Lung microvascular endothelial cell (primary cell): ENCODE measurements around the gene GATAD2A. TPM values are rescaled to one million over a fixed set of nuclear protein-coding genes. Genes with fewer than 3 reads are reported as not detected.
"Not testable (repeated sequence)": the region's sequence is repeated elsewhere in the genome, so short reads cannot be mapped to it uniquely, and the experiment has no call there.

Experiments
- DNase-seq, 2 donors: peaks; one replicate each; pipeline versions ENCODE4 v3.0.0 to v3.0.0-alpha.2; 2010; ENCODE audit warnings: low read depth in 2 of 2
- total RNA-seq: library from RNA; depleted of rRNA; stranded (reverse); fragments of >200 nt; gene quantifications from 2 replicates; pipeline ENCODE4 v1.2.1, GENCODE V29; 2014

Gene GATAD2A
- total RNA-seq, 1 donor from 2014 or later: 37.5 TPM

DNA sequence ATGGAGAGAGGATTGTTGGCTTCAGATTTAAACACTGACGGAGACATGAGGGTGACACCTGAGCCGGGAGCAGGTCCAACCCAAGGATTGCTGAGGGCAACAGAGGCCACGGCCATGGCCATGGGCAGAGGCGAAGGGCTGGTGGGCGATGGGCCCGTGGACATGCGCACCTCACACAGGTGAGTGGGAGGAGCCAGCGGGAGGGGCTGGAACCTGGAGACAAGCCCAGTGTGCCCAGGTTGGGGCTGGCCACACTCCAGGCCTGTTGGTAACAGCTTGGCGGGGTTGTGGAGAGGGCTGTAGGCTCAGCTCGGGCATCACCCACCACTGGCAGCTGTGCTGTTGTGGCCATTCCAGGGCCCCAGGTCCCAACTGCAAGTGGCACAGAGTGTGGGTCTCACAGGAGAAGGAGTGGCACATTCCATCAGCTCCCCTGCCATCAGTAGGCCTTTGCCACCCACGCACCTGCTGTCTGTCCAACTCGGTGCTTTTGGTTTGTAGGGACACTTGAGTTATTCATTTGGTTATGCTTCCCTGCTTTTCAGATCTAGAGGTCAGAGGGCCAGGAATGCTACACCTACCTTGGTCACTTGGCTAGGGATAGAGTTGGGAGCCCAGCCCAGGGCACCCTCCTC is 60.1 kb downstream of the GATAD2A start:
- no peak for DNase-seq

DNA sequence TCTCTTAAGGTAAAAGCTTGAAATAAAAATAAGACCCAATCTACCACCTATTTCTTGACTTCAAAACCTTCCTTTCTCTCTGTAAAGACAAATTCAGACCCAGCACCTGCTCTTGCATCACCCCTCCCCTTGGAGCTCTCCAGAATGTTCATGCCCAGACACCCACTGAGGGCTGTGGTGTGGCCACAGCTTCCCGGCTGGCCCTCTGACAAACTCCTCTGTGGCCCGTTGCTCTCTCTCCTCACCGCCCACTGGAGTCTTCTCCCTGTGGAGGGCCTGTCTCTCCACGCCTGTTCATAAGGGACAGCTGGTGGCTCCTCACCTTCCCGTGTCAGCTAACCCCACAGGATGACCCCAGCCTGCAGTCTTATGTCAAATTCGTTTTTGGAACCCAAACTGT is 60.7 kb downstream of the GATAD2A start:
- no peak for DNase-seq

GRCh38 chr19:19468424-19469050 is 63.1 kb downstream of the GATAD2A start:
- DNase-seq: no peak

DNA sequence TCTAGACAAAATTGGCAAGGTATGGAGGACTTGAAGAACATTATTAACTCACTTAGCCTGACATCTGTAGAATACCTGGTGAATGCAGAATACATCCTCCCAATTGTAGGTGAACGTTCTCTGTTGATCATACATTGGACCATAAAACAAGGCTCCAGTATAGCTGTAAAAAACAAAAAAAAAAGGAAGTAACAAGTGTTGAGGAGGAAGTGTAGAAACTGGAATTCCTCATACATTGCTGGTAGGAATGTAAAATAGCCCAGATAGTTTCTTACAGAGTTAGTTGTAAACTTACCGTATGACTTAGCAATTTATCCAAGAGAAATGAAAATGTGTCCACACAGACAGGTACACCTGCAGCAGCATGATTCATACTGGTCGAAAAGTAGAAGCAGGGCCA is 65.1 kb downstream of the GATAD2A start:
- DNase-seq: no peak

- DNase-seq: no peak
Measured at GRCh38 chr19:19471682-19472081, 66.2 kb downstream of the GATAD2A start.

DNA sequence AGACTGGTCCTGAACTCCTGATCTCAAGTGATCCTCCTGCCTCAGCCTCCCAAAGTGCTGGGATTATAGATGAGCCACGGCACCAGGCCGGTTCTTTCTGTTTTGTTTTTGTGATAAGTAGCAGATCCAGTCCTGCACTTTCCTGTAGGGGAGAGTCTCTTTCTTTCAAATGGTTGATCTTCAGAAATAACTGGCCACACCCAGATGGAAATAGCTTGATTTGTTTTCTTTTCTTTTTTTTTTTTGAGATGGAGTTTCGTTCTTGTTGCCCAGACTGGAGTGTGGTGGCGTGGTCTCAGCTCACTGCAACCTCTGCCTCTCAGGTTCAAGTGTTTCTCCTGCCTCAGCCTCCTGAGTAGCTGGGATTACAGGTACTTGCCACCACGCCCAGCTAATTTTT is 66.6 kb downstream of the GATAD2A start:
- not testable (repeated sequence) for DNase-seq

GRCh38 chr19:19475015-19475765 is 69.7 kb downstream of the GATAD2A start:
- no peak for DNase-seq

- peak; percentile 37 to 50 for DNase-seq
Measured at GRCh38 chr19:19475849-19476828, 70.7 kb downstream of the GATAD2A start.

DNA sequence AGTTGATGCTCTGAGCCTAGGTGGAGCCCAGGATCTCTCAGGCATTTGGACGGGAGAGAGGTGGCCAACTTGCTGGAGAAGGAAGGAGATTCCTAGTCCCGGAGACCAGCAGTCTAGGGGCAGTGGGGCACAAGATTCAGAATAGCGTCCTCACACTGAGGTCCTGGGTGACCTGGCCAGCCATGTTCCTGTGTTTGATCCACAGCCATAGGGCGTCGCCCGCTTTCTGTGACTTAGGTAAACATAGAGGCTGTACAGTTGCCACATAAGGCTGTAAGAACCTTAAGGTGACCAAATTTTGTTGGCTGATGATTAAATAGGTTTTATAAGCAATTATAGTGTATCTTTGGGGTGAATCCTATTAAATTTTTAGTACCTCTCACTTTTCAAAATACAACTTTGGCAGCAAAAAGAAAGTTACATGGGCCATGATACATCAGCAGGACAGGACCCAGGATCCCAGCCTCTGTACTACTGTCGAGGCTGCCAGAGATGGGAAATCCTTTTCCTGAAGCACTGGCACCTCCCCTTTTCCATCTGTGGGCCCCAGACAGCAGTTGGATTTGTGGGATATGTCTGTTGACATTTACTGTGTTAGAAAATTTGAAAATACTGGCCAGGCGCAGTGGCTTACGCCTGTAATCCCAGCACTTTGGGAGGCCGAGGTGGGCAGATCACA is 72.4 kb downstream of the GATAD2A start:
- DNase-seq: peak in 1 of 2 donors; percentile 35

DNA sequence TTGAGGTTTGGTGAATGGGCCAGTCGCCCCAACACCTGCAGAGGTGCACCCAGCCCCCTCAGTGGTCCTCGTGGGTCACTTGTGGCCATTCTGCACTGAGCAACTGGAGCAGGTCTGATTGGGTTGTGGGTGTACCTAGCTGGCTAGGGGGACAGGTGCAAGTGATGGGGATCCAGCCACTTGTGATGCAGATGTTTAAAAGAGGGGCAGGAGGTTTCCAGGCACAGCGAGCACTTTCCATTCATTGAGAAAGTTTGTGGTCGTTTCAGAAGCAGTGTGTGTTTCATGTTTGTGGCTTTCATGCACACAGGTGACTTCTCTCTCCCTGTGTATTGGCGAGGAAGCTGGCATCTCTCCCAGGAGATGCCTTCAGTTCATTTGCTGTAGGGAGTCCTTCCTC is 75.2 kb downstream of the GATAD2A start:
- no peak for DNase-seq

GRCh38 chr19:19482809-19483596 is 77.5 kb downstream of the GATAD2A start:
- DNase-seq: no peak

DNA sequence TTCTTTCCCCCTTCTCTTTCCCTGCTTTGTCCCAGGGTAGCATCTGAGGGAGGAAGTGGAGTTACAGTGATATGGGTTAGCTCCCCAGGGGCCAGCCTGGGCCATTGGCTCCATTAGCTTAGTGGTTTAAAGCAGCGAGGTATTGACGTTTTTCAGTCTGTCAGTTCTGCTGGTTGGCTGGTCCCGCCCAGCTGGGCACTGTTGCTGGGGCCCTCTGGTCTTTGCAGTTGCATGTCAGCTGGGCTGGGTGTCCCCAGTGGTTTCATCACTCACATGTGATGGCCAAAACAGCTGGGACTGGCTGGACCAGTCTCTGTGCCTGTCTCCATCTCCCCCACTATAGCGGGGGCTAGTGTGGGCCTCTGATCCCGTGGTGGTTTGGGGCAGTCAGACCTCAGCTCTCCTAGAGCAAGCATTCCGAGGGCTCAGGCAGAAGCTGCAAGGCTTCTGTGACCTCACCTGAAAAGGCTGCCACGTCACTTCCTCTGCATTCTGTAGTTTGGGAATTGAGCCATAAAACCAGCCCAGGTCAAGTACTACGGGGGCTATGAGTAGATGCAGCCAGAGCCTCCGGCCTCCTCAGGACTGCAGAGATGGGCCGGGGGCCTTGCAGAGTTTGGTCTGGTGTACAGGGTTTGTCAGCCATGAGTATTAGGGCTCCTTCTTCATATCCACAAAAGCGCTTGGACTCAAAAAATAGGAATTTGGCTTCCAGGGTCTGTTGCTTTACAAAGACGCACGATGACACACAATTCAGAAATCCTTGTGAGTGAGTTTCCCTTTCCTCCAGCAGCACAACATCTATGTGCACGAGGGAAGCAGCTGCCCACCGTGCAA is 79.9 kb downstream of the GATAD2A start:
- DNase-seq: peak; percentile 41 to 48

- no peak for DNase-seq
Measured at GRCh38 chr19:19485998-19486290, 80.5 kb downstream of the GATAD2A start.

DNA sequence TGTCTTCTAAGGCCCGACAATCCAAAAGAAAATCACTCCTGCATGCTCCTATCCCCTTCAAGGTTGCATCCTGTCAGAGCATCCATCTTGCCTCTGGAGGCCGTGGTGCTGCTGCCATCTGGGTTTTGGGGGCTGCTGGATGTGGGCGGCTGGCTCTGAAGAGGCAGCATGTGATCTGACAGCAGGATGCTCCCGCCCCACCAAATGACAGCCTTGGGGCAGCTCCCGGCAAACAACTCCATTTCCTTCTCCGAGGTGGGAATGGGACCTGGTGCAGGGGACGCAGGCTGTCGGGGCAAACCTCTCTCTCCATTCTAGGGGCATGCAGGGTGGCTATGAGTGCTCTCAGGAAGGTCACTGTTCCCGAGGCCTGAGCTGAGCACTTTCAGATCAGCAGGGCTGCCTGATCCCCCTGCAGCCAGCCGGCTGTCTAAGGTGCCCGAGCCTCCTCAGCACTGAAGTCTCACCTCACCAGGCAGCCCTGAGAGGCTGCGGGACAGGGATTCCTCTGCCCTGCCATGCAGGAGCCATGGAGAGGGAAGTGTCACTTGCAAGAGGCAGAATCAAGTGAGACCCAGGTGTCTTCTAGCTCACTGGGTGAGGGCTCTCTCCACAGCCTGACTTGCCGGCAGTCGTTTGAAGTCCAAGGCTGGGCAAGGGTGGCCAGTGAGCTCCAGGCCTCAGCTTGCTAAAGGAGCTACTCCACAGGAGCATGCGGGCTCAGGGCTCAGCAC is 81.0 kb downstream of the GATAD2A start:
- DNase-seq: no peak

DNA sequence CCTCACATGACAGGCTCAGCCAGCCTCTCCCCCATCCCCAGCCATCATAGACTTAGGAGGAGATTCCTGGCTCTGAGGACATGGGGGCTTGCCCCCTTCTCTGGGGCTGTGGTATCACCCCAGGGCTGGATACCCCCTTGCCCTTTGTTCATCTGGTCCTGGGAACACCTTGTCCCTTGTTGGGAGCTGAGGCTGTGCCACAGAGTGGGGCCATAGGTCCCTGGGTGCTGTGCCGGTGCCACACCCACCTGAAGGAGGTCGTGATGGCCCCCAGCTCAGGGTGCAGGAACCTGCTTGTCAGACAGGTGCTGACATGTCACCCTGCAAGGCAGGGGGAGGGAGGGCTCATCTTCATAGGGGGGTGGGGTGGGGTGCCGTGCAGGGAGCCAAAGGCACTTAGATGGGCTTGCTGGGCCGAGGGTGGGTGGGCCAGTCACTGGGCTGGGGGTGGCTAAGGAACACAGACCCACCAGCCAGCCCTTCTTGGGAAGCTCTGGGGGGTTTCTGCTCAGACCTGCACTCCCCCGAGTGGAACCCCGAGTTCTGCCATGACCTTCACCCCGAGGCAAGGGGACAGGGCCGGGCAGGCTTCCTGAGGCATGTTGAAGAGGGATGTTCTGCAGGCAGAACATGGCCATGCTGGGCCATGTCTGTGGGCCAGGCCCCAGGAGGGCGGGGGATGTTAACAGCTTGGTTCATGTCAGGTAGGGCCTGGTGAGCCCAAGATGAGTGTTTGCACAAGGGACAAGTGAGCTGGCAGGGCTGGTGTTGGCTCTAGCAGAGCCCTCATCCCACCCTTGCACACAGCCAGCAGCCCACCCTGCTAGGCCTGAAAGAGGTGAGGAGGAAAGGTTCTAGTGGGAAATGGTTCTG is 81.8 kb downstream of the GATAD2A start:
- no peak for DNase-seq

DNA sequence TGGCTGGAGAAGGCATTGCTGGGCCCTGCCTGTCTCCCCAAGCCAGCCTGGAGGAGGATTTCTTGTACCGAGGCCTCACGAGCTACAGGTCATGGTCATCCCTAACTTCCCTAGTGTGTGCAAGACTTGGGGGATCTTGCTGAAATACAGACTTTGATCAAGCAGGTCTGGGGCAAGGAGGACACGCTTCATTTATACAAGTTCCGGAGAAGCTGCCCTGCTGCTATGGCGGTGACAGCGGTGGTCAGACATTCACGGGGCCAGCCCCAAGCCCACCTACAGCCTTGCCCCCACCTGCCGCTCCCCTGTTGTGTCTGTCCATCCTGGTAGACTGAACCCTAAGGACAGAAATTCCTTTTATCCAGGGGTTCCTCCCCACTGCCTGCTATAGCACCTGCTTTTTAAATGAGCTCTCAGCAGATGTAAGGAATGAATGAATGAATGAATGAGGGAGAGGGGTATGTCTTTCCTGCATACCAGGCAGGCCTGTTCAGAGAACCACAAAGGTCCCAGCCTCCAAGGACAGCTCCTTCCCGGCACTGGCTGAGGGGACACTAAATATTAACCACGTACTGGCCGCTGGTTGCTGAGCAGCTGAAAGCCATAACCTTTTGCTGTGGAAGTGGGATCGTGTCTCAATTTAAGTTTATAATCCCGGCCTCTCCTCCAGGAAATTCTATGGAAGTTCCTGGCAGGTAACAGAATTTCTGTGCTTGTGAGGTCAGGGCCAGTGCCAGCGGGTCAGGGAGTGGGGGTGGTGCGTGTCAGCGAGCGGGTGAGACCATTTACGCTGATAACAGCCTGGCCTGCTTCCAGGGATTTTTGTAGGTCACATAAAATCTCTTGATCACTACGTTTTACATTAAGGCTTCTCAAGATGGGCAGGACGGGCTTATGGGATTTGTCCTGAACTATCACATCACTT is 82.7 kb downstream of the GATAD2A start:
- DNase-seq: peak; percentile 32 to 71
